OCI-LY1 (cell line): ENCODE data around the gene BCAR1.

Experiments used
- EZH2 ChIP-seq: fragments of 200-600 bp; sonication (generic), shearing (Covaris generic); IDR thresholded peaks from 2 replicates; pipeline ENCODE4 v1.8.0; 2017; ENCODE audit warnings: borderline replicate concordance, mixed run types, mild to moderate bottlenecking, antibody characterized with exemption, low read length, moderate library complexity, mixed read lengths
- TF ChIP-seq, protein P1 (sequence below): fragments of 200-600 bp; sonication (generic), shearing (Covaris generic); IDR thresholded peaks from 2 replicates; pipeline ENCODE4 v1.5.1; 2017; ENCODE audit warnings: mild to moderate bottlenecking, antibody characterized with exemption, low read length, moderate library complexity, mixed read lengths

DNA sequence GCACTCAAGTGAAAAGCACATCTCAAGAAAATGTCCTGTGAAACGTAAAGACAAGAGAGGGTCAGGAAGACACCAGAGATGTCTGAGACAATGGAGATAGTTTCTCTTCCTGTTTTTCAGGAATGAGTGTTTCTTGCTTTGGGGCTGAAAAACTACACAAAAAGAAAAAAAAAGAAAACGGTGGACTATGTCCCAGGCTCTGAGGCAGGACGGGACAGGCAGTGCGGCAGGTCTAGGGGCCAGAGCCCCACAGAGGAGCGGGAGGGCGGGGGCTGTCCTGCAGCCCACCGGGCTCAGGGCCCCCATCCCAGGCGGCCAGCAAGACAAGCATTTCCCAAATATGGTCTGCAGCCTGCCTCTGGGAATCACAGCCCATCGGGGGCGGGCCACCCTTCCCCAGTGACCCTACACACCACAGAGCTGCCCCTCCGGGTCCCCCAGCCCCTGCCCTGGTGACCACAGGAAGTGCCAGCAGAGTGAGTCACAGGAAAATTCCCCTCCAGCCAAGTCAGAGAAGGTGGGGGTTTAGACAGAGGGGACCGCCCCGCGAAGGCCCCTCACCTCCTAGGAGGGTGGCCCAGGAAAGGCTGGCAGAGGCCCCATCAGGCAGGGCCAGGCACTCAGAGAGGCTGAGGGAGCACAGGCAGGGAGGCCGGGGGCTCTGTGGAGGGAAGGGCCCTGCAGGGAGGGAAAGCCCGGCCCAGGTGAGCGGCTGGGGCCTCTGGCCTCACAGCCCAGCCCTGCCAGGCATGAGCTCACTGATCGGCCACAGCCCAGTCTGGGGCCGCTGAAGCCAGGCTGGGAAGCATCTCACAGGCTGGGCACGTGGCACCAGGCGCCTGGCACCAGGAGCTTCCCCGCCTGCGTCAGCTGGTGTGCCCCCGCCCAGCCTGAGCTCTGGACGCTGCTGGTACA, 6.3 kb downstream of the BCAR1 start:
- TF ChIP-seq, protein P1, sequence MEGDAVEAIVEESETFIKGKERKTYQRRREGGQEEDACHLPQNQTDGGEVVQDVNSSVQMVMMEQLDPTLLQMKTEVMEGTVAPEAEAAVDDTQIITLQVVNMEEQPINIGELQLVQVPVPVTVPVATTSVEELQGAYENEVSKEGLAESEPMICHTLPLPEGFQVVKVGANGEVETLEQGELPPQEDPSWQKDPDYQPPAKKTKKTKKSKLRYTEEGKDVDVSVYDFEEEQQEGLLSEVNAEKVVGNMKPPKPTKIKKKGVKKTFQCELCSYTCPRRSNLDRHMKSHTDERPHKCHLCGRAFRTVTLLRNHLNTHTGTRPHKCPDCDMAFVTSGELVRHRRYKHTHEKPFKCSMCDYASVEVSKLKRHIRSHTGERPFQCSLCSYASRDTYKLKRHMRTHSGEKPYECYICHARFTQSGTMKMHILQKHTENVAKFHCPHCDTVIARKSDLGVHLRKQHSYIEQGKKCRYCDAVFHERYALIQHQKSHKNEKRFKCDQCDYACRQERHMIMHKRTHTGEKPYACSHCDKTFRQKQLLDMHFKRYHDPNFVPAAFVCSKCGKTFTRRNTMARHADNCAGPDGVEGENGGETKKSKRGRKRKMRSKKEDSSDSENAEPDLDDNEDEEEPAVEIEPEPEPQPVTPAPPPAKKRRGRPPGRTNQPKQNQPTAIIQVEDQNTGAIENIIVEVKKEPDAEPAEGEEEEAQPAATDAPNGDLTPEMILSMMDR = no peak
- no peak for TF ChIP-seq EZH2
